ENCODE results near the gene PAPPA2.

Gene PAPPA2

GRCh38 chr1:176820391-176821031 is 357.5 kb downstream of the PAPPA2 start:
- Histone ChIP-seq H3K9ac (ENCODE audit: low read length) (no peak overlapping the region), H3K36me3 (ENCODE audit: insufficient read depth, low read length) (no peaks in the 10 kb centered on the region), H3K4me2 (ENCODE audit: low read length) (no peak overlapping the region), H3K9me3 (ENCODE audit: low read length) (no peaks in the 10 kb centered on the region), H3K9me2 (ENCODE audit: low read depth, low read length) (no peaks in the 10 kb centered on the region), H3K27ac (ENCODE audit: low read depth, low read length, poor library complexity, severe bottlenecking) (no peak overlapping the region), H4K20me1 (ENCODE audit: insufficient read depth, low read length) (no peaks in the 10 kb centered on the region), H3K4me1 (ENCODE audit: insufficient read depth, low read length, severe bottlenecking) (no peaks in the 10 kb centered on the region), H2AFZ (ENCODE audit: low read length) (no peak overlapping the region), H3K27me3 (ENCODE audit: insufficient read depth, low read length) (no peaks in the 10 kb centered on the region), H3F3A (ENCODE audit: insufficient read depth, low read length) (no peaks in the 10 kb centered on the region), H3K4me3 (ENCODE audit: low read depth, low read length, poor library complexity, severe bottlenecking) (no peak overlapping the region), H3K79me2 (ENCODE audit: insufficient read depth, low read length) (no peaks in the 10 kb centered on the region)
- TF ChIP-seq CTCF (IDR thresholded peaks at IDR 0.05; ENCODE audit: low read length), result no peak
- TF ChIP-seq EZH2 (IDR thresholded peaks at IDR 0.05; ENCODE audit: borderline replicate concordance, low read length), result no peak

- no peak overlapping the region for H3K4me2 ChIP-seq (ENCODE audit: low read length)
- H3K79me2 ChIP-seq (ENCODE audit: insufficient read depth, low read length), result no peaks in the 10 kb centered on the region
- no peaks in the 10 kb centered on the region for H4K20me1 ChIP-seq (ENCODE audit: insufficient read depth, low read length)
- no peaks in the 10 kb centered on the region for H3K9me3 ChIP-seq (ENCODE audit: low read length)
- H3K27ac ChIP-seq (ENCODE audit: low read depth, low read length, poor library complexity, severe bottlenecking), result no peak overlapping the region
- TF ChIP-seq CTCF (IDR thresholded peaks at IDR 0.05; ENCODE audit: low read length) (no peak), EZH2 (IDR thresholded peaks at IDR 0.05; ENCODE audit: borderline replicate concordance, low read length) (no peak)
- no peaks in the 10 kb centered on the region for H3K4me1 ChIP-seq (ENCODE audit: insufficient read depth, low read length, severe bottlenecking)
- H3K4me3 ChIP-seq (ENCODE audit: low read depth, low read length, poor library complexity, severe bottlenecking), result no peak overlapping the region
- no peaks in the 10 kb centered on the region for H3K36me3 ChIP-seq (ENCODE audit: insufficient read depth, low read length)
- H3K27me3 ChIP-seq (ENCODE audit: insufficient read depth, low read length), result no peaks in the 10 kb centered on the region
- no peak overlapping the region for H3K9ac ChIP-seq (ENCODE audit: low read length)
- H3F3A ChIP-seq (ENCODE audit: insufficient read depth, low read length), result no peaks in the 10 kb centered on the region
- no peaks in the 10 kb centered on the region for H3K9me2 ChIP-seq (ENCODE audit: low read depth, low read length)
- no peak overlapping the region for H2AFZ ChIP-seq (ENCODE audit: low read length)
Observed at GRCh38 chr1:176826265-176826664, 363.3 kb downstream of the PAPPA2 start.

- H3K27ac ChIP-seq (ENCODE audit: low read depth, low read length, poor library complexity, severe bottlenecking), result no peak overlapping the region
- no peak overlapping the region for H3K4me2 ChIP-seq (ENCODE audit: low read length)
- no peaks in the 10 kb centered on the region for H3F3A ChIP-seq (ENCODE audit: insufficient read depth, low read length)
- H3K36me3 ChIP-seq (ENCODE audit: insufficient read depth, low read length), result no peaks in the 10 kb centered on the region
- TF ChIP-seq EZH2 (IDR thresholded peaks at IDR 0.05; ENCODE audit: borderline replicate concordance, low read length) (no peak), CTCF (IDR thresholded peaks at IDR 0.05; ENCODE audit: low read length) (no peak)
- no peaks in the 10 kb centered on the region for H3K9me2 ChIP-seq (ENCODE audit: low read depth, low read length)
- H3K4me3 ChIP-seq (ENCODE audit: low read depth, low read length, poor library complexity, severe bottlenecking), result no peak overlapping the region
- no peaks in the 10 kb centered on the region for H3K79me2 ChIP-seq (ENCODE audit: insufficient read depth, low read length)
- no peaks in the 10 kb centered on the region for H4K20me1 ChIP-seq (ENCODE audit: insufficient read depth, low read length)
- no peaks in the 10 kb centered on the region for H3K9me3 ChIP-seq (ENCODE audit: low read length)
- no peak overlapping the region for H2AFZ ChIP-seq (ENCODE audit: low read length)
- no peaks in the 10 kb centered on the region for H3K27me3 ChIP-seq (ENCODE audit: insufficient read depth, low read length)
- no peaks in the 10 kb centered on the region for H3K4me1 ChIP-seq (ENCODE audit: insufficient read depth, low read length, severe bottlenecking)
- H3K9ac ChIP-seq (ENCODE audit: low read length), result no peak overlapping the region
Observed at GRCh38 chr1:176829261-176829660, 366.3 kb downstream of the PAPPA2 start.
